OCI-LY3 (cell line): ENCODE measurements around the gene P2RX1.

ENCODE experiments used
- CTCF ChIP-seq: fragments of 200-600, 300-600 bp; sonication (generic); IDR thresholded peaks from 2 replicates; pipeline ENCODE4 v1.5.1; 2014; ENCODE audit warnings: antibody characterized with exemption, low read length, low read depth
- EZH2phosphoT487 ChIP-seq: fragments of 200-600 bp; shearing (Covaris generic); IDR thresholded peaks from 2 replicates; pipeline ENCODE4 v1.6.1; 2018; ENCODE audit warnings: antibody characterized with exemption, mixed run types, low read depth

GRCh38 chr17:3947318-3947810 is 31.1 kb upstream of the P2RX1 start:
- TF ChIP-seq CTCF, result no peak
- TF ChIP-seq EZH2phosphoT487, result no peak
